HG02885 (cell line): ENCODE measurements around the gene PPARGC1A.

ENCODE experiments used
- ATAC-seq: cut with Tn5 transposase; IDR thresholded peaks from one replicate; pipeline ENCODE4 v1.9.1; 2021; ENCODE audit warnings: mild to moderate bottlenecking; ENCODE audit not compliant: unreplicated experiment, poor library complexity

PPARGC1A gene

GRCh38 chr4:23889814-23890341 is at the start of gene PPARGC1A:
Gene PPARGC1A (minus strand): TSS chr4:23890047. CDS start chr4:23889957, 90 bp downstream.
- peak; percentile 49 for ATAC-seq

- ATAC-seq = no peak
Measured at GRCh38 chr4:23938796-23939195, 48.9 kb upstream of the PPARGC1A start.

GRCh38 chr4:23937173-23937572 is 47.3 kb upstream of the PPARGC1A start:
- ATAC-seq = no peak

GRCh38 chr4:23934915-23935314 is 45.1 kb upstream of the PPARGC1A start:
- no peak for ATAC-seq

- no peak for ATAC-seq
Measured at GRCh38 chr4:23934223-23934622, 44.4 kb upstream of the PPARGC1A start.

- ATAC-seq = no peak
Measured at GRCh38 chr4:23932901-23933308, 43.1 kb upstream of the PPARGC1A start.

GRCh38 chr4:23932186-23932585 is 42.3 kb upstream of the PPARGC1A start:
- no peak for ATAC-seq

- no peak for ATAC-seq
Measured at GRCh38 chr4:23931489-23931830, 41.6 kb upstream of the PPARGC1A start.

- no peak for ATAC-seq
Measured at GRCh38 chr4:23930750-23931488, 41.1 kb upstream of the PPARGC1A start.

- no peak for ATAC-seq
Measured at GRCh38 chr4:23929248-23929647, 39.4 kb upstream of the PPARGC1A start.

- no peak for ATAC-seq
Measured at GRCh38 chr4:23924556-23924955, 34.7 kb upstream of the PPARGC1A start.

GRCh38 chr4:23923840-23924239 is 34.0 kb upstream of the PPARGC1A start:
- no peak for ATAC-seq

- no peak for ATAC-seq
Measured at GRCh38 chr4:23923141-23923540, 33.3 kb upstream of the PPARGC1A start.

GRCh38 chr4:23922541-23923111 is 32.8 kb upstream of the PPARGC1A start:
- no peak for ATAC-seq

GRCh38 chr4:23922013-23922412 is 32.2 kb upstream of the PPARGC1A start:
- no peak for ATAC-seq

GRCh38 chr4:23921447-23921845 is 31.6 kb upstream of the PPARGC1A start:
- ATAC-seq = no peak

- ATAC-seq = no peak
Measured at GRCh38 chr4:23920716-23921446, 31.0 kb upstream of the PPARGC1A start.

- ATAC-seq = no peak
Measured at GRCh38 chr4:23920296-23920695, 30.4 kb upstream of the PPARGC1A start.

- ATAC-seq = no peak
Measured at GRCh38 chr4:23916282-23916681, 26.4 kb upstream of the PPARGC1A start.

GRCh38 chr4:23915459-23916132 is 25.7 kb upstream of the PPARGC1A start:
- no peak for ATAC-seq
